GM12878 (cell line): Measurements from ENCODE around the gene SYS1. TPM values are rescaled to one million over a fixed set of nuclear protein-coding genes. Genes with fewer than 3 reads are reported as not detected.

Source experiments
- ATAC-seq: fragments of 200-7000 bp; cut with Tn5 transposase; 3 replicates; pipeline ENCODE4 v1.9.1; 2020; ENCODE audit warnings: mild to moderate bottlenecking, moderate library complexity
- BruUV-seq: library from RNA; stranded (reverse); fragments of 400-500 nt; replicated peaks from 2 replicates; lab custom pipeline; 2021; lab: Mats Ljungman, UMichigan
- CTCF ChIA-PET: fragments of 300-600 bp; sonication (Branson Sonifier 250); formaldehyde crosslinking; extraction: SDS; loops from one replicate; lab custom pipeline; 2021; ENCODE audit warnings: inconsistent platforms; lab: Yijun Ruan, JAX
- POLR2A ChIA-PET: fragments of 350-600 bp; formaldehyde crosslinking; extraction: SDS; loops from one replicate; lab custom pipeline; 2021; ENCODE audit warnings: inconsistent platforms; lab: Charles Lee
- RAD21 ChIA-PET: fragments of 300-600 bp; sonication (Branson Sonifier 250); formaldehyde crosslinking; loops from one replicate; lab custom pipeline; 2023; ENCODE audit warnings: antibody characterized with exemption; ENCODE audit not compliant: unreplicated experiment; lab: Charles Lee
- SMC1A ChIA-PET: fragments of 300-600 bp; sonication (Branson Sonifier 250); formaldehyde crosslinking; loops from one replicate; lab custom pipeline; 2023; ENCODE audit not compliant: unreplicated experiment, uncharacterized antibody; lab: Charles Lee
- DNase-seq: peaks from one replicate; pipeline ENCODE4 v3.0.0-alpha.2; 2011; ENCODE audit warnings: low read depth, low spot score
- FAIRE-seq: peaks from 3 replicates; lab custom pipeline; 2011; peaks lifted over from hg19 to GRCh38; lab: Jason Lieb, UNC
- H2AFZ ChIP-seq: 2 replicates; pipeline ENCODE4 v1.6.0; 2011; ENCODE audit warnings: low read depth, low read length, control low read depth; ENCODE audit not compliant: control insufficient read depth
- H3K27ac ChIP-seq: 2 replicates; pipeline ENCODE4 v1.5.1; 2011; ENCODE audit warnings: control low read depth; ENCODE audit not compliant: control insufficient read depth, insufficient read depth
- H3K27me3 ChIP-seq, 2 experiments: replicated peaks in 1 of 2; 2 replicates each; pipeline versions ENCODE4 v1.6.0 to v1.6.1; 2011; ENCODE audit warnings: low read length in 1 of 2; ENCODE audit not compliant: control insufficient read depth in 2 of 2, insufficient read depth in 2 of 2
- H3K36me3 ChIP-seq, 2 experiments: 2 replicates each; pipeline ENCODE4 v1.5.1; 2011; ENCODE audit warnings: low read length in 1 of 2; ENCODE audit not compliant: control insufficient read depth in 2 of 2, insufficient read depth in 2 of 2
- H3K4me1 ChIP-seq: 2 replicates; pipeline ENCODE4 v1.6.1; 2011; ENCODE audit warnings: mild to moderate bottlenecking, low read length, moderate library complexity, mixed read lengths; ENCODE audit not compliant: control insufficient read depth, insufficient read depth
- H3K4me2 ChIP-seq: 2 replicates; pipeline ENCODE4 v1.6.0; 2011; ENCODE audit warnings: control low read depth; ENCODE audit not compliant: control insufficient read depth, insufficient read depth
- H3K4me3 ChIP-seq: fragments of 200-600 bp; sonication (generic); 2 replicates; pipeline ENCODE4 v1.5.1; 2016
- H3K79me2 ChIP-seq: 2 replicates; pipeline ENCODE4 v1.6.0; 2011; ENCODE audit warnings: low read length; ENCODE audit not compliant: control insufficient read depth, insufficient read depth
- H3K9ac ChIP-seq: 2 replicates; pipeline ENCODE4 v1.8.0; 2011; ENCODE audit warnings: low read length, control low read depth, mixed read lengths; ENCODE audit not compliant: control insufficient read depth, insufficient read depth
- H3K9me3 ChIP-seq: replicated peaks from 3 replicates; pipeline ENCODE4 v1.5.1; 2011; ENCODE audit warnings: mild to moderate bottlenecking, low read length; ENCODE audit not compliant: control insufficient read depth, insufficient read depth
- H4K20me1 ChIP-seq: 2 replicates; pipeline ENCODE4 v1.6.0; 2011; ENCODE audit not compliant: control insufficient read depth, insufficient read depth
- CREM ChIP-seq: IDR thresholded peaks from 2 replicates; pipeline ENCODE4 v1.6.1; 2014; ENCODE audit warnings: antibody characterized with exemption, low read depth
- FOS ChIP-seq: IDR thresholded peaks from 3 replicates; pipeline ENCODE4 v1.6.1; 2011; ENCODE audit warnings: borderline replicate concordance; ENCODE audit not compliant: insufficient read length; ENCODE audit errors: extremely low read depth
- MAX ChIP-seq: IDR thresholded peaks from 2 replicates; pipeline ENCODE4 v1.6.1; 2012; ENCODE audit warnings: low read depth, low read length, improper control_type of control experiment
- MYB ChIP-seq: fragments of 150-350 bp; IDR thresholded peaks from 2 replicates; pipeline ENCODE4 v1.6.1; 2014; ENCODE audit warnings: mild to moderate bottlenecking, low read depth, low read length, borderline replicate concordance
- NFYB ChIP-seq: IDR thresholded peaks from 2 replicates; pipeline ENCODE4 v1.6.1; 2011; ENCODE audit warnings: low read depth, mild to moderate bottlenecking, low read length, improper control_type of control experiment, moderate library complexity; ENCODE audit not compliant: insufficient read depth
- NKRF ChIP-seq: fragments of 450-650 bp; conservative IDR thresholded peaks from 2 replicates; pipeline ENCODE4 v1.6.1; 2017; ENCODE audit warnings: mild to moderate bottlenecking, moderate library complexity
- NR2F1 ChIP-seq: fragments of 450-650 bp; conservative IDR thresholded peaks from 2 replicates; pipeline ENCODE4 v1.6.1; 2017; ENCODE audit warnings: mild to moderate bottlenecking
- PBX3 ChIP-seq: IDR thresholded peaks from 2 replicates; pipeline ENCODE4 v1.6.1; 2011; ENCODE audit warnings: mild to moderate bottlenecking, low read depth, low read length, moderate library complexity; ENCODE audit not compliant: insufficient replicate concordance
- PML ChIP-seq: IDR thresholded peaks from 2 replicates; pipeline ENCODE4 v1.6.1; 2012; ENCODE audit warnings: low read length, inconsistent platforms
- RUNX3 ChIP-seq: IDR thresholded peaks from 2 replicates; pipeline ENCODE4 v1.6.1; 2012; ENCODE audit warnings: low read length, inconsistent platforms
- ZBTB11 ChIP-seq: fragments of 450-650 bp; formaldehyde crosslinking; IDR thresholded peaks from 2 replicates; pipeline ENCODE4 v1.5.0; 2022; ENCODE audit warnings: mild to moderate bottlenecking, missing genetic modification characterization
- ZNF384 ChIP-seq: IDR thresholded peaks from 2 replicates; pipeline ENCODE4 v1.6.1; 2012; ENCODE audit warnings: low read depth, mild to moderate bottlenecking, low read length, improper control_type of control experiment, borderline replicate concordance
- ZZZ3 ChIP-seq: IDR thresholded peaks from 2 replicates; pipeline ENCODE4 v1.6.1; 2011; ENCODE audit warnings: low read depth; ENCODE audit not compliant: control insufficient read depth, insufficient read length
- WGBS: methylation state at CpG from one replicate; pipeline ENCODE4 v1.1.6; 2016; ENCODE audit warnings: low lambda C conversion rate; ENCODE audit not compliant: insufficient replicate concordance, insufficient coverage; ENCODE audit errors: missing lambda C conversion rate; 5-methylcytosine and 5-hydroxymethylcytosine counted together
- in situ Hi-C: fragments of 300-500 bp; cut with MboI; formaldehyde crosslinking; loops from 9 replicates; pipeline ENCODE4 v1.14.3; 2018; ENCODE audit warnings: mixed read lengths
- intact Hi-C: fragments of 100-400 bp; cut with micrococcal nuclease; formaldehyde crosslinking; loops from one replicate; pipeline ENCODE4 v1.14.2; 2022; ENCODE audit not compliant: unreplicated experiment
- polyA plus RNA-seq, 11 experiments: library from polyadenylated mRNA; depleted of rRNA in 4 of 11; unstranded in 6 of 11; stranded (reverse) in 5 of 11; fragments of >200 nt; fragmentation: Nextera tagmentation in 4 of 11; fragmentation: Illumina TruSeq in 1 of 11; extraction: Ambion mirVana in 4 of 11; extraction: Trizol in 1 of 11; gene quantifications; 1 replicate in 1 of 11; 2 replicates in 10 of 11; pipeline versions ENCODE4 v1.2.1 to v1.2.3, GENCODE V29; 2011 to 2016; ENCODE audit warnings: inconsistent platforms in 2 of 11, missing spikeins in 2 of 11, low read depth in 1 of 11
- total RNA-seq, 4 experiments: library from RNA; depleted of rRNA in 3 of 4; stranded (reverse); fragments of >200 nt in 3 of 4; fragmentation: Illumina TruSeq in 1 of 4; extraction: Trizol in 1 of 4; gene quantifications; 2 replicates each; pipeline versions ENCODE4 v1.2.1 to v1.2.3, GENCODE V29; 2013 to 2021

The SYS1 gene
- total and polyA plus RNA-seq, 10 of the 15 experiments (the other 5 are each of a cell fraction or from before 2014, with no cell fraction given) = 5.1 to 22.6 (median 9.3) TPM

- ChIA-PET SMC1A (interaction anchor here (1.5 kb wide), 1 partner anchor 11 kb away, joined by 5 read pairs; no protein-coding TSS in a partner anchor), POLR2A (interaction anchor here (0.6 kb wide), 1 partner anchor 14 kb away, joined by 3 read pairs; no protein-coding TSS in a partner anchor), CTCF (no interaction called here), RAD21 (no interaction called here)
- Histone ChIP-seq H3K4me3 (no peak overlapping the region), H3K79me2 (no peaks in the 10 kb centered on the region), H4K20me1 (no peaks in the 10 kb centered on the region), H3K36me3 (no peaks in the 10 kb centered on the region), H3K9ac (no peak overlapping the region), H3K4me2 (no peak overlapping the region), H3K27ac (no peak overlapping the region), H3K9me3 (no peaks in the 10 kb centered on the region), H3K27me3 (0 out of 4 replicates have a peak, but pooled peaks cover 0 to 6% of the 10 kb centered on the region in 2 experiments), H3K4me1 (peaks cover 6% of the 10 kb centered on the region), H2AFZ (no peak overlapping the region)
- TF ChIP-seq PBX3 = no peak
- no peak for TF ChIP-seq ZNF384
- no peak for TF ChIP-seq ZZZ3
- TF ChIP-seq NKRF = no peak
- TF ChIP-seq CREM = no peak
- TF ChIP-seq MAX = no peak
- no peak for TF ChIP-seq ZBTB11 (CRISPR knock-in tag)
- no peak for TF ChIP-seq MYB
- no peak for TF ChIP-seq NR2F1
- no peak for TF ChIP-seq RUNX3
- TF ChIP-seq FOS = no peak
- TF ChIP-seq NFYB = no peak
- no peak for TF ChIP-seq PML
- intact Hi-C loops = no loop called here
- no peak for ATAC-seq
- no peak for DNase-seq
- 0% methylated on average over 1 of the region's 1 CpG for WGBS
- in situ Hi-C loops = no loop called here
- no peak for FAIRE-seq
- BruUV-seq = no TSS peak
These were observed 12.7 kb upstream of the SYS1 start for GRCh38 chr20:45350217-45350616.
